Ecto neural progenitor cell (in vitro differentiated cells): Measurements from ENCODE around the gene SPX.

Source experiments
- DNase-seq: peaks from one replicate; pipeline ENCODE4 v3.0.0-alpha.2; 2018; ENCODE audit warnings: low spot score

Gene SPX

DNA sequence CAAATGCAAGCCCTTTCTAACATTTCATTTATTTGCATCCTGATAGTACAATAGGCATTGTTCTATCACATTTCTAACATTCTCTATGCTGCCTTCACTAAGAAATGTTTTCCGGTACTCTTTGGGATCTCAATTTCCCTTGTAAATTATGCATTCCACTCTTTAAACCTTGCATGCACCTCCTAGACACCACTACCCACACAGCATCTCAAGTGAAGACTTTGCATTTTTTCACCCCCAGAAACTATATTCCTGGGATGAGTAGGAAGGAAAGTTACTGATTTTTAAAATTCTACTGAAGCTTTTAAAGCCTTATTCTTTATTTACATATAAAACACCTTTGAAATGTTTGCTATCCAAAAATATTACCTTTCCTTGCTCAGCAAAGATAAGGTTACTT is 51.4 kb downstream of the SPX start:
- DNase-seq: no peak

DNA sequence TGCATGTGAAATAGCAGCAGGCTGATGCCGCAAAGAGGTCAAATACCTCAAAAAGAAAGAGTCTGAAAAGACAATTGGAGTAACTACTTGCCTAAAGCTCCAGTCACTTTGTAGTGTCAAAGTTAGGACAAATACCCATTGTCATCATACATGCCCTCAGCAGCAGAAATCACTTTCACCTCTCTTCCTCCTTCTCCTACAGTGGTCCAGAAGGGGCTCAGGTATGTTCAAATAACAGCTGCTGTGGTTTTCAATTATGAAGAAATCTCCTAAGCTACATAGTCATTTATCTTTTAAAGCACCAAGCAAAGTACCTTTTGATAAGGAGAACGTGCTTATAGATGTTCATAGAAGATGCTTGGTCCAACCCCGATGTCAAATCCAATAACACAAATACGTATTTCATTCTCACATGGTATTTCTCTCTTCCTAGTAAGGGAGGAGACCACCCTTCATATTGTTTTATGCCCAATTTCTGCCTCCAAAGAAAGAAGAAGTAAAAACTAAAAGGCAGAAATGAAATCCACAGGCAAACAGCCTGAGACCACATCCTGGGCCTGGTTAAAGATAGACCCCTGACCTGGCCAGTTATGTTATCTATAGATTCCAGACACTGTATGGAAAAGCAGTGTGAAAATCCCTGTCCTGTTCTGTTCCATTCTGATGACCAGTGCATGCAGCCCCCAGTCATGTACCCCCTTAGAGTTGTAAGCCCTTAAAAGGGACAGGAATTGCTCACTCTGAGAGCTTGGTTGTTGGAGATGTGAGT is 54.8 kb downstream of the SPX start:
- DNase-seq: no peak
